ENCODE data around the gene EPHA2.
A peak's percentile ranks its signal among the peaks of the same experiment; 100 is the strongest.

DNA sequence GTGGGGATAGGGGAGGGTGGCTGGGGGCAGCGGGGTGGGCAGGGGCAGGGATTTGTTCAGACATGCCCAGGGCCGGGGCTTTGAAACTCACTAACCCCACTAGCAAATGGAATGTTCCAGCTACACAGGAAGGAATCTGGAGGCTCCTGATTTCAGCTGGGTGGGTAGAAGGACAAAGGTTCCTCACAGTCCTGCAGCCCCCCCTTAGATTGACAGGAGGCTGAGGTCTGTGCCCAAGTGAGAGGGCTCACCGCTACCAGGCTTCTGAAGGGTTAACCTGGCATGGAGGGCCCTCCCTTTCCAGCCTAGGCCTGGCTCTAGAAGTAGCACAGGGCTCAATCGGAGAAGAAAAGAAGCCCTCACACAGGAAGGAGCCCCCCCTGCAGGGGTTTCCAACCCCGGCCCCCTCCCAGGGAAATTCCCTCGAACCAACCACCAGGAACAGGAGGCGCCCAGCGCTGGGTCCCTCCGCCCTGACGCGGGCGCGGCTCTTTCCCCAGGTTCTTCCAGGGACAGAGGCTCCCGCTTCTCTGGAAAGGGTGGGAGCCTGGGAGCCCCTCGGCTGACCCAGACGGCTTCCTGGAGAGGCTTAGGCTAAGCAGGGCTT is 3.3 kb downstream of the EPHA2 start:
- TF ChIP-seq, protein P1, sequence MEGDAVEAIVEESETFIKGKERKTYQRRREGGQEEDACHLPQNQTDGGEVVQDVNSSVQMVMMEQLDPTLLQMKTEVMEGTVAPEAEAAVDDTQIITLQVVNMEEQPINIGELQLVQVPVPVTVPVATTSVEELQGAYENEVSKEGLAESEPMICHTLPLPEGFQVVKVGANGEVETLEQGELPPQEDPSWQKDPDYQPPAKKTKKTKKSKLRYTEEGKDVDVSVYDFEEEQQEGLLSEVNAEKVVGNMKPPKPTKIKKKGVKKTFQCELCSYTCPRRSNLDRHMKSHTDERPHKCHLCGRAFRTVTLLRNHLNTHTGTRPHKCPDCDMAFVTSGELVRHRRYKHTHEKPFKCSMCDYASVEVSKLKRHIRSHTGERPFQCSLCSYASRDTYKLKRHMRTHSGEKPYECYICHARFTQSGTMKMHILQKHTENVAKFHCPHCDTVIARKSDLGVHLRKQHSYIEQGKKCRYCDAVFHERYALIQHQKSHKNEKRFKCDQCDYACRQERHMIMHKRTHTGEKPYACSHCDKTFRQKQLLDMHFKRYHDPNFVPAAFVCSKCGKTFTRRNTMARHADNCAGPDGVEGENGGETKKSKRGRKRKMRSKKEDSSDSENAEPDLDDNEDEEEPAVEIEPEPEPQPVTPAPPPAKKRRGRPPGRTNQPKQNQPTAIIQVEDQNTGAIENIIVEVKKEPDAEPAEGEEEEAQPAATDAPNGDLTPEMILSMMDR (IDR thresholded peaks at IDR 0.05; ENCODE audit: extremely low read depth in 1 of 2, insufficient read depth in 1 of 2, low read depth in 1 of 2, low read length in 2 of 2): no peak
- TF ChIP-seq MAX (IDR thresholded peaks at IDR 0.05; ENCODE audit: insufficient read depth, insufficient read length) (no peak), POLR2A (IDR thresholded peaks at IDR 0.05; ENCODE audit: low read depth, low read length) (peak; percentile 75), POLR2AphosphoS5 (IDR thresholded peaks at IDR 0.05; ENCODE audit: insufficient read depth, low read depth, low read length) (peak; percentile 73)

Measured in endothelial cell of umbilical vein (primary cell).